Fibroblast of pulmonary artery (primary cell): ENCODE results near the gene TMEM213.

Source experiments
- DNase-seq: peaks from one replicate; pipeline ENCODE4 v3.0.0-alpha.2; 2010; ENCODE audit warnings: low read depth
- H3K4me3 ChIP-seq: replicated peaks from 2 replicates; pipeline ENCODE4 v1.5.1; 2011; ENCODE audit warnings: low read depth, mild to moderate bottlenecking, control low read depth, low read length, moderate library complexity
- TF ChIP-seq, protein P1 (sequence below): IDR thresholded peaks from 2 replicates; pipeline ENCODE4 v1.5.1; 2011; ENCODE audit warnings: mild to moderate bottlenecking, control low read depth, low read length, inconsistent platforms; ENCODE audit errors: missing control alignments

The TMEM213 gene

DNA sequence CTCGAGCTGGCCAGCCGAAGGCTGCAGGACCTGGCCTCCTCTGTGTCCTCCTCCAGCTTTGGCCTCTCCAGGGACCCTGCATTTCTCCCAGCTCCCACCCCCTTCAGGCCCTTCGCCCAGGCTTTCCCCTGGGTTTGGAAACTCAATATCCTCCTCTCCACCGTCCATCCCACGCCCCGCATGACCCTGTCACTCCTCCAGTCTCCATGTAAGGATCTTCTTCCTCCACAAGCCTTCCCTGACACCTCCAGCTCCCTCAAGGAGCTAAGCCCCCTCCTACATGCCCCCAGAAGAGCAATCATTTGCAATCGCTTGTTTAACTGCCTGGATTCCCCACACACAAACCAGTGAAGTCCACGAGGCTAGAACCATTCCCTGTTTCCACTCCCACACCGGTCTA is 24.6 kb upstream of the TMEM213 start:
- no peak overlapping the region for H3K4me3 ChIP-seq
- TF ChIP-seq, protein P1, sequence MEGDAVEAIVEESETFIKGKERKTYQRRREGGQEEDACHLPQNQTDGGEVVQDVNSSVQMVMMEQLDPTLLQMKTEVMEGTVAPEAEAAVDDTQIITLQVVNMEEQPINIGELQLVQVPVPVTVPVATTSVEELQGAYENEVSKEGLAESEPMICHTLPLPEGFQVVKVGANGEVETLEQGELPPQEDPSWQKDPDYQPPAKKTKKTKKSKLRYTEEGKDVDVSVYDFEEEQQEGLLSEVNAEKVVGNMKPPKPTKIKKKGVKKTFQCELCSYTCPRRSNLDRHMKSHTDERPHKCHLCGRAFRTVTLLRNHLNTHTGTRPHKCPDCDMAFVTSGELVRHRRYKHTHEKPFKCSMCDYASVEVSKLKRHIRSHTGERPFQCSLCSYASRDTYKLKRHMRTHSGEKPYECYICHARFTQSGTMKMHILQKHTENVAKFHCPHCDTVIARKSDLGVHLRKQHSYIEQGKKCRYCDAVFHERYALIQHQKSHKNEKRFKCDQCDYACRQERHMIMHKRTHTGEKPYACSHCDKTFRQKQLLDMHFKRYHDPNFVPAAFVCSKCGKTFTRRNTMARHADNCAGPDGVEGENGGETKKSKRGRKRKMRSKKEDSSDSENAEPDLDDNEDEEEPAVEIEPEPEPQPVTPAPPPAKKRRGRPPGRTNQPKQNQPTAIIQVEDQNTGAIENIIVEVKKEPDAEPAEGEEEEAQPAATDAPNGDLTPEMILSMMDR: no peak
- DNase-seq: no peak

DNA sequence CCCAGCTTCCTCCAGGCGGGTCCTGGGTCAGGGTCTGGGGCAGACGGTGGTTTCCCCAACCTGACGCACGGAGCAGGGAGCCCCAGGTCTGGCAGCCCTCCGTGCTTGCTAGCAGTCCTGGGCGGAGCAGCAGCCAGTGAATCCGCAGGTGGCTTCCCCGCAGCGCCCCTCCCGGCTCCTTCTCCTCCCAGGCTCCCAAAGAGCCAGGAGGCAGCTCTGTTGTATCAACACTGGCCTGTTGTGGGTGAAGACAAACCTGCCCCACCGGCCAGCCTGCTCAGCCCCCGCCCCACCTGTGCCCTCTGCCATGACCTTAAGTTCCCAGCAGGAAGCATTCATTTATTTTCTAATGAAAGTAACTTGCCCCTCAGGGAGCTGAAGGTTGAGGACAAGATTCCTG is 24.0 kb upstream of the TMEM213 start:
- no peak for DNase-seq
- TF ChIP-seq, protein P1: no peak
- H3K4me3 ChIP-seq: no peak overlapping the region

DNA sequence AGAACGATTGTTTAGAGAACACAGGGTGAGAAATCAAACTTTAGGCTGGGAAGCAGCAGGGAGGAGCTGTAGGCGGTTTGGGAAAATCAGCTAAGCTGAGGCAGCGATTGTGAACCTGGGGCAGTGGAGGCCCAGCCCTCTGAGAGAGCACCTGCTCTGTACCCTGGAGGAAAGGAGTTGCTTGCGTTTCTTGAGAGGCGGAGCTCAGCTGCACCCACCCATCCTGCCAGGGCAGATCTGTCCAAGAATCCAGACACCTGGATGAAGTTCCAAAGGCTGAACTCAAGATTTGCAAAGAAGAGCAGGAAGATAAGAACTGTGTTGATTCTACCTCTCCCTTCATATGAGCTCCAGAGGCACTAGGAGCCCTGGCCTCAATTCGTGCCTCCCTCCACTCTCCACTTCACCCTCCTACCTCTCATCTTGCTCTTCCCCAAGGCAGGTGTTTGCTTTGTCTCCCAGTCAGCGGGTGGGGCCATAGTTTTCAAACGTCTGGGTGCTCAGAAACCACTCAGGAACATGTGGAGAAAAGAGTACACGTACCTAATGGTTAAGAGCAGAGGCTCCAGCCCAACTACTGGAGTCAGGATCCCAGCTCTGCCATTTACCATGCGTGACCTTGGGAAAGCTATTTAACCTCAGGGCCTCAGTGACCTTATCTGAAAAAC is 21.5 kb upstream of the TMEM213 start:
- TF ChIP-seq, protein P1: no peak
- DNase-seq: no peak
- no peak overlapping the region for H3K4me3 ChIP-seq

DNA sequence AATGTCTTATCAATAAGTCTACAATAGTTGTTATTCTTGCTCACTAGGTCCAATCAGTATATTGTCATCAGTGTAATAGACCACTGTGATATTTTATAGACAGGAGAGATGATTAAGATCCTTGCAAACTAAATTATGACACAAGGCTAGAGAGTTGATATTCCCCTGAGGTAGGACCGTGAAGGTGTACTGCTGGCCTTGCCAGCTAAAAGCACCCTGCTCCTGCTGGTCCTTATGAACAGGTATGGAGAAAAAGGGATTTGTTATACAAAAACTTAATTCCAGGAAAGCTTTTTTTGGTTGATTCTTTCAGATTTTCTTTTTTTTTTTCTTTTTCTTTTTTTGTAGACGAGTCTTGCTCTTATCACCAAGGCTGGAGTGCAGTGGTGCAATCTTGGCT is 16.8 kb upstream of the TMEM213 start:
- no peak for DNase-seq
- TF ChIP-seq, protein P1: no peak
- H3K4me3 ChIP-seq: no peak overlapping the region

DNA sequence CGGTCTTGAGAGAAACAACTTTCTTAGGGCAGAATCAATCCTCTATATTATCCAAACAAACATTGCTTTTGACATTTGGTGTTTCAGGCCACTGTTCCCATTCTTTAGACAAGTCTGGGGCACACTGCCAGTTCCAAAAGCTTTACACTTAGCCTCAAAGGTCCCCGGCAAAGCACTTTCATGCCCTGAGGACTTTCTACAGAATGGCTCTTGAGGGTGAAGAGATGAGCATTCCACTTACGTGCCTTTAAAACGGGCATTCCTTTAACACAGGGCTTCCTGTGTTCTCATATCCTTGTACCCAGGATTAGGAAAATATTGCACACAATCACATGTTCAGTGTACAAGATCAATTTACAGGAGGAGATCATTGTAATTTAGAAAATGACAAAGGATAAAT is 13.1 kb upstream of the TMEM213 start:
- TF ChIP-seq, protein P1: no peak
- no peak overlapping the region for H3K4me3 ChIP-seq
- no peak for DNase-seq

DNA sequence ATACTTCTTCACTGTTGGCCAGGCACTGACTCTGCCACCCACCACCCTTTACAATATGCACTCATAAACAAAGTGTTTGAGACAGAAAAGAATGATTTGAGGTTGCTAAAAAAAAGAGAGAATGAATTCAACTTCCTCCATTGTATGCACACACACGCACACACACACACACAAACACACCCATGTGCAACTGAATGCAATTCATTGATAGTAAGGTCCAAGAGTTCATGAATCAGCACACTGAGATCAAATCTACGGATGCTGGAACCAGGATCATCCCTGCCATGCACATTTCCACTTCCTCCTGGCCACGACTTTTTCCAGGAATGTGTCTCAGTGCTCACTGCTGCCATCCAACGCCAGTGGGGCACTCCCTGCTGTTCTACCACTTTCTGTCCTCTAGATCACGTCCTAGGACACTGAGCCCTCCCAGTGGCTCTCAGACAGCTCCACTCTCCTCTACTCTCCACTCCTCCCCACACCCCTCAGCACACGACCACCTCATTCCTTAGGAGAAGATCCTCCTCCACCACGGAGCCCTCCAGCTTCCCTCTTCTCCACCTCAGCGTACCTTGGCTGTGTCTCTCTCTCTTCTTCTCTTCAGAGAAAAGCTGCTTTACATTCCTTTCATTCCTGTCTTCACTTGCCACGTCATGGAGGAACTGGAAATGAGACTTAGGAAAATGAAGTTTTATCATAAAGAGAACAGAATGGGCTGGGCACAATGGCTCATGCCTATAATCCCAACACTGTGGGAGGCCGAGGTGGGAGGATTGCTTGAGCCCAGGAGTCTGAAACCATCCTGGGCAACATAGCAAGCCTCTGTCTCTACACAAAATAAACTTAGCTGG is 12.0 kb upstream of the TMEM213 start:
- no peak overlapping the region for H3K4me3 ChIP-seq
- TF ChIP-seq, protein P1: no peak
- peak; percentile 39 for DNase-seq
